HL-60/S4 treated with retinoic acid at 250 ng/mL for 4 days and 3 days (cell line): ENCODE data around the gene DGAT2.

ENCODE experiments used
- in situ Hi-C: fragments of 300-500 bp; cut with MboI; formaldehyde crosslinking; loops from 2 replicates; pipeline ENCODE4 v1.7.0; 2022; ENCODE audit warnings: low sequenced_read_pairs

The DGAT2 gene

DNA sequence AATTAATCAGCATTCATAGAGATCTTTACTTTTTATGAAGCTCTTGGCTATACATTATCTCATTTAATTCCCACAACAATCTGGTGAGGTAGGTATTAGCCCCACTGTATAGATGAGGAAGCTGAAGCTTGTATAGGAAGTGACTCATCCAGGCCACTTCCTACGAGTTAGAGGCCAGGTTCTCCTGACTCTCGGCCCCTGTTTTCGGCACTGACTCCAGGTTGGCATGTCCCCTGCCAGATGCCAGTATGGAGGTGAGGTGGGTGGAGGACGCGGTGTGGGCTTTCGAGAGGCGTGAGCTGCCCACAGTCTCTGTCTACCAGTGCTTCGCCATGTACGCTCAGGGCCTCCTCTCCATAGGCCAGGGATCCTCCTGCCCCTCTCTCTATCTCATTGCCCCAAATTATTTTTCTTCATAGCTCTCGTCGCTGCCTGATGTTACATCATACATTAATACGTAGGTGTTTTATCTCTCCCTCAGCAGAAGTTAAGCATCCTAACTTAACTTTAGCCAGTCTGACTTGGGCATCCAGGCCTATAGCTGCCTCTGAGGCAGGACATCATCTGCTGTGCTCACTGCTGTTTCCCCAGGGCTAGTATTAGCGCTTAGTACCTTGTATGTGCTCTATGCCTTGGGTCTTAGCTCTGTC, 9.0 kb downstream of the DGAT2 start:
- in situ Hi-C loops = no loop called here

DNA sequence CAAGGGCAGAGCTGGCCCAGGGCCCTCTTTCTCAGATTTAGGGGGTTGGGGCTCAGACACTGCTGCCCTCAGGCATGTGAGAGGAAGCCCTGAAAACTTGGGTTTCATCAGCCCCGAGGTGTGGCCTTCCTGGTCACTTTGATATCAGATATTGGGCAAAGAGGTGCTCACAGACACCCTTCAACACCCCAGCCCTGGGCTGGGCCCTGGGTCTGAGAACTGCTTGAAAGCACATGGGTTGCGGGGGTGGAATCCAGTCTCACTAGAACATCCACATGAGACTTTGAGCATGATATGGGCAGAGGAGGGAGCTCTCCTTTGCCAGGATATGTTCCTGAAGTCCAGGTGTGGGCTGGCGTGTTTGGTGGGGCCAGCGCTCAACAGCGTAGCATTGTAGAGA, 10.4 kb downstream of the DGAT2 start:
- in situ Hi-C loops = no loop called here

DNA sequence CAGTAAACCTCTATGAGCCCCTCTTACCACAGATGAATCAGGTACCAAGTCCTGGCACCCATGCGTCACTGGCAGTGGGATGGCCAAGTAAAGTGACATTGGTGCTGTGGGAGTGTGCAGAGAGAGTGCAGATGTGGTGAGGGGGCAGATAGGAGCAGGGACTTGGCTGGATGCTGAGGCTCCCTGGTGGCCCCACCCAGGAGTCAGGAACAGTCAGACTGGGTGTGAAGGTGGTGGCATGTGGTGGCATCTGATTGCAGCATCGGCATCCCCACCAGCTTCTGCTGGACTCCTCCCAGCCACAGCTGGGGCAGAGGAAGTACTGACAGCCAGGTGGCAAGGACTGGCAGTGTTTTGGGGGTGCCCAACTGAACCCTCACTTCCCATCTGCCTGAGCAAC, 11.4 kb downstream of the DGAT2 start:
- in situ Hi-C loops = no loop called here

DNA sequence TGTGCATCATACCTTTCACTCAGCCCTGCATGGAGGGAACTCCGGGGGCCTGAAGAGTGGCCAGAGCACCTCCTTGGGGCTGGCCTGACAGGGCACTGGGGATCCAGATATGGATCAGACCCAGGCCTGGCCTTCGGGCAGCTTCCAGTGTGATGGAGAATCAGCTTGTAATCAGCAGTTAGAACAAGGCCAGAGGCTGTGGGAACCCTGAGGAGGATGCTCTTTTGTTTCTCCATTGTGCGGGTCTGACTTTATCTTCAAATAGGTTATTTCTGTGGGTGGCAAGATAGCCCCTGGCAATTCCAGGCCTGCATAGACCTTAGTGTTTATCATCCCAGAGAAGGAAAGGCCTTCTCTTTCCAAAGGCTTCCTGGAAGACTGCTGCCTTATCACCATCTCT, 12.3 kb downstream of the DGAT2 start:
- in situ Hi-C loops = no loop called here

DNA sequence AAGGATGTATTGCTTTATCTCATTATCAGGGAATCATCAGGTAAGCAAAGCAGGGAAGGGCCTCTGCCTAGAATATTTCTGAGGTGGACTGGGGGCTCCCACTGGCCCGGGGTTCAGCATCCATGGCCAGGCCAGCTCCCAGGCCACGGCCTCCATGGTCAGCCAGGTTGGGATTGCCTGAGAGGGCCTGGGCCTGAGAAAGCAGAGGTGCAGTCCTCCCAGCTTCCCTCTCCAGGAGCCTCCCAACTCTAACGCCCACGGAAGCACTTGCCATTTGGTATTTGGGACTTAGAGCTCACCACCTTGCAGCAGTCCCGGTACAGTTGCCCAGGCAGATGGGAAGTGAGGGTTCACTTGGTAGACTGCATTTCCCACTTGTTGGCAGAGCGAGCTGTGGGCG, 12.7 kb downstream of the DGAT2 start:
- in situ Hi-C loops = no loop called here

DNA sequence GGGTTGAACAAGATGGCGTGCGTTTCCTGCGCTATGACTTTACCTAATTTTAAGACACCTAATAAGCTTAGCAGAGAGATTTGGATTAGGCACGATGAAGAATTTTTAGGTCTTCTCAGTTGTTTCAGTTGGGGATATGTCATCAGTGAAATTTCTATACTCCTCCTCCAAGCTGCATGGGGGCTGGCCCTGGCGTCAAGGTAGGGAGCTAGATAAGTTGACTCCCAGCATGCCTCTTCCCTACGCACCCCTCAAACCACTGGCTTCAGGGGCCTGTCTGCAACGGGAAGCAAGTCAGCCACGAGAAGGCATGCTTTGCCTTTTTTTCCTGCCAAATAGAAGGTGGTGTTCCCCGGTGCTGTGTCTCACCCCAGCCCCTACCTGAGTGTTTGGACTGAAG, 13.3 kb downstream of the DGAT2 start:
- in situ Hi-C loops = no loop called here

DNA sequence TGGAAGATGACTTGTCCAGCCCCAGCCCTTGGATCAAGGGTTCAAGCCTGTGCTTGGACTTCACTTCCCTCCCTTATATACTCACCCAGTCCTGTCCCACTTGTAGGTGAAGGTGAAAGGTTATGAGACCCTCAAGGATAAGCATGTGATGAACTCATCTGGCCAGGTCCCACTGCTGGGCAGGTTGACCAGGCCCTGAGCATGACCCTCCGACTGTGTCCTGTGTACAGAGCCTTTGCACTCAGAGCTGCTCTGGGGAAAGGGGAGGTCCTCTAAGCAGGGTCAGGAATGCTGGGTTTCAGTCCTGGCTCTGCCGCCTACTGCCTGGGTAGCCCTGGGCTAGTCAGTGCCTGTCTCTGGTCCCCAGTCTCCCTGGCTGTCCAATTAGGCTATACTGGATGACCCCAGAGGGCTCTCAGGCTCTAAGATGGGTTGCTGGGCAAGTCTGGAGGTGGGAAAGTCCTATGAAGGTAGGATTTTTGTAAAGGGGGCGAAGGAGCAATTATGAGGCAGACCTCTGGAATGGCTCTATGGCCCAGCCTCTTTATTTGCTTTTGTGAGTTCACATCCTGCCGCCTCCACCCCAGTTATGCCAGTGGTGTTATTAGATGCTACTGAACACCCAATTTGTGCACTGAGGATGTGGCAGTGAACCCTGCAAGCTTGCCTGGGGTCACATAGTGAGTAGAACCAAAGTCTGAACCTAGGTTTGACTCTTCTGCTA, 14.1 kb downstream of the DGAT2 start:
- in situ Hi-C loops = no loop called here

DNA sequence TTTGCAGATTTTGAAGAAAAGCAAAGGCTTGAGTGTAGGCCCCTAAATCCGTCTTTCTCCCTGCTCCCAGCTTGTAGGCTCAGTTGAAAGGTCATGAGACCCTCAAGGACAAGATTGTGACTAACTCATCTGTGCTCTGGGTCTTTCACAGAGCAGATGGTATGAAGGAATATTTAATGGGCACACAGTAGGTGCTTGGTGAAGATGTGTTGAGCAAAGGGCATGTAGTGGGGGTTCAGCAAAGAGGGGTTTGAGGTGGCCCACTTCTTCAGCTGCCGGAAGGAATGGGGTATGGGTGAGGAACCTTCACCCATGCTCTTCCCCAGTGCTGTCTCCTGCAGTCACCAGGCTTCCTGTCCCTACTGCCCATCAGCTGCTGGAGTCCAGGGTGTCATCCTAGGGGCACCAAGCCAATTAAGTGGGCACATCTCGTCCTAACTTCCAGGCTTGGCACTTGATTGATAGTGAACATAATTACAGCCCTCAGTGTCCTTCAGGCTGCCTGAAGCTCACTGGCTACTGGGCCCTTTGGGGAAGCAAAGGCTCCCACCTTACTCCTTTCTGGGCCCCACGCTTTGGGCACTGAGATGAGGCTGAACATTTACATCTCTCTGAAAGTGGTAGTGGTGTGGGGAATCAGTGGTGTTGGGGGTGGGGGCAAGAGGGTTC, 15.0 kb downstream of the DGAT2 start:
- in situ Hi-C loops = no loop called here

DNA sequence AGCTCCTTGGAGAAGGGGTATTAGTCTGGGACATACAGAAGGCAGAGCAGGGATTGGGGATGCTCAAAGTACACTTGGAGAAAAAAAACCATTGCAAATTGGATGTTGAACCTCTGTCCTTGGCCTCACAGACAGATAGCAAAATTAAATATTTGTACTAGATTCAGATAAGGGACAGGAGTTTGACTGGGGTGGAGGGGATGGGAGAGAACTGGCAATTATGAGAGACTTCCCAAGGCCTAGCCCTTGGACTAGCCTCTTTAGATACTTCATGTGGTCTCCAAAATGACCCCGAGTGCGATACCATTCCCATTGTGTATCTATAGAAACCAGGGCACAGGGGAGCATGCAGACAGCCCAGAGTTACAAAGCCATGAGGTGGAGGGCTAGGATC, 15.5 kb downstream of the DGAT2 start:
- in situ Hi-C loops = no loop called here

DNA sequence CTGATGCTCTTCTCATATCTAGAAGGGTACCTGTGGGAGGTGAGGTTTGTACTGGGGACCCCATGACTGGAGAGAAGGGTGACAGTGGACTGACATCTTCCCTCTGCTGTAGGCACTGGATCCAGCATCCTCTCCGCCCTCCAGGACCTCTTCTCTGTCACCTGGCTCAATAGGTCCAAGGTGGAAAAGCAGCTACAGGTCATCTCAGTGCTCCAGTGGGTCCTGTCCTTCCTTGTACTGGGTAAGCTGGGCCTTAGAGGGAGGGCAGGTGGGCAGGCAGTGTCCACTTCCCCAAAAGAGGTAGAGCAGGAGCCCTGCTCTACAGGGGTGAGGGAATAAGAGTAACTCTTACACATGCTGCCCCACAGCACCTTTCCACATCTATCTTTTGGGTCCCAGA, 15.9 kb downstream of the DGAT2 start:
- in situ Hi-C loops = no loop called here

DNA sequence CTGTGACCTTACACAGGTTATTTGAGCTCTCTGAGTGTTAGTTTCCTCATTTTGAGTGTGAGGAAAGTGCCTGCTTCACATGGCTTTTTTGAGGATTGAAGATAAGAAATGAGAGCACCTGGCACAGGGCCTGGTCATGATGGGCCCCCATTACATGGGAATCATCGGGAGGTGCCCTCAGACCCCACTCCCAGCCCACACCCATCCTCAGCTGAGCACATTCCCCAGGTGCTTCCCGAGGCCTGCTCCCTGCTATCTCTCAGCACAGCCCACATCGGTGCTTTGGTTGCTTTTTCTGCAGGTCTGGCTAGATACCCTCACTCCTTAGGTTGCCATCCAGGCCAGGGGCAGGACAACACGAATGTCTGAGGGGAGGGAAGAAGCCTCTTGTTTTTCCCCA, 16.6 kb downstream of the DGAT2 start:
- in situ Hi-C loops = no loop called here

DNA sequence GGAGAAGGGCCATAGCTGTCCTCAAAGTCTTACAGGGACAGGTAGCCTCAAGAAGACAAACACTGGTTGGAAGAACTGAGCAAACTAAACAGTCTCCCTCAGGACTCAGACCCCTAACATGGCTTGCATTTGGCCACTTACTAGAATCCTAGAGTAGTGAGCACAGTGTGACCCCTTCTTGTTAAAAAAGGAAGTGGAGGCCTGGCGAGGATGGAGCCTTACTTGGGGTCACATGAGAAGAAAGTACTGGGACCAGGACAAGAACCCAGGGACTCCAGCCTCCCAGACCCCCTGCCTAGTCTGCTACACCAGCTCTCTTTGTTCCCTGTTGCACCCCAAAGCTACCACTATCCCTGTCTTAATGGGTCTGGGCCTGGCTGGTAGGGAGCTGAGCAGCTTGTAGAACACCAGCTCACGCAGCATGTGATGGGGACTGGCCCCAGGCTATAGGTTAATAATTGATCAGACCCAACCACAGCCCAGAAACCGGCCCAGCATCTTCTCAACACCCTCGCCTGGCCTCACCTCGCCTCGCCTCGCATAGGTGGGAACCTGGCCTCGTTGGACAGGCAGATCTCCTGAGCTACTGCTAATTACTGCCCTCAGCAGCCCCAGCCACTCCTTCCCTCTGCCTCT, 17.6 kb downstream of the DGAT2 start:
- in situ Hi-C loops = no loop called here

DNA sequence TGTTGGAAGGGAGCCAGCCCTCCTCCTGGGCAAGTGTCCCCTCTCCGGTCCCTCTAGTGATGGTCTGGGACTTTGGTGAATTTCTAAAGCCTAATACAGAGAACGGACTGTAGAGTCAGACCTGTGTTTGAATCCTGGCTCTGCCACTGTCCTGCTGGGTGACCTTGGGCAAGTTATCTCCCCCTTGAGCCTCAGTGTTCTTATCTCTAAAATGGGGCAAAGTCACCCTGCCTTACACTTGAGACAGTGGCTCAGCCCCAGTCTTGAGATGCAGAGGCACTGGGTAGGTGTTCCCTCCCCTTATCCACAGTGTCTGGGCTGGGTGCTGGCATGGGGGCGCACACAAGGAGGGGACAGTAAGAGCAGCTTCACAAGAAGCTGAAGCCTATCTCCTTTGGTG, 20.9 kb downstream of the DGAT2 start:
- in situ Hi-C loops = no loop called here

DNA sequence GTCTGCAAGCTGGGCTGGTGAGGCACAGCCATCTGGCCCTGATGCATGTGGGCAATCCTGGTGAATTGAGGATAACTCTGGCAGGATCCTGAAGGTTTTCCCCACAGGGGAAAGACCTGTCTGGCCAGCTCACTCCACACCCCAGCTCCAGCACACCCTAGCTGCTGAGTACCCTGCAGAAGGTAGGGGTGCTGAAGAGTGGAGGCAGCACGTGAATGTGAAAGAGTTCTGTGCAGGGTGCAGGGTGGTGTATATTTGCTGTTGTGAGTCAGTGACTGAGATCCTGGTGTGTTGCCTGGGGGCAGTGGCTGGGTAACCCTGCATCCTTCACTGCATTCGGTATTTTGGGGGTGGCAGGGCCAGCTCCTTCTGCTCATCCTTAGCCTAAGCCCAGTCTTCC, 22.4 kb downstream of the DGAT2 start:
- in situ Hi-C loops = no loop called here

DNA sequence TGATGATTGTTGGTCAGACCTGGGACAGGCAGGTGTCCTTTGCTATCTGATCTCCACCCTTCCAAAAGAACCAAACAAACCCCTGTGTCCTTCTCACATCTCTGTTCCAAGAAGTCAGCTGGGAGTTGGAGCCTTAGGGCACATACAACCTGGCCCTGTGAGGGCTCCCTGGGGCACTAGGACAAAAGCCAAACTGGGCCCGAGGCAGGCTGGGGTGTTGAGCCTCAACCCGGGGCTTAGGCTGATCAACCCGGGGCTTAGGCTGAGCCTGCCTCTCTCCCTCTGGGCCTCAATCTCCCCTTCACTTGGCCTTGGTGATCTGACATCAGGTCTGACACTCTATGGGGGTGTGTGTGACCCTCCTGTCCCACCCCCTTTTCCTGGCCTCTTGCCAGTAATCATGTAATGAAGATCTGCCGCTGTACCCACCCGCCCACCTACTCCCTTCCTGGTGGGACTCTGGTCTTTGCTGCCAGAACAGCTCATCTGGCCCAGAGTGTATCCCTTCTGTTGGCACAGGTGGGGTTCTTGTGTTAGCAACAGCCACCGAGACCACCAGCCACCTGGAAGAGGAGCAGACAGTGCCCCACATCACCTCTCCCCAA, 23.7 kb downstream of the DGAT2 start:
- in situ Hi-C loops = no loop called here

DNA sequence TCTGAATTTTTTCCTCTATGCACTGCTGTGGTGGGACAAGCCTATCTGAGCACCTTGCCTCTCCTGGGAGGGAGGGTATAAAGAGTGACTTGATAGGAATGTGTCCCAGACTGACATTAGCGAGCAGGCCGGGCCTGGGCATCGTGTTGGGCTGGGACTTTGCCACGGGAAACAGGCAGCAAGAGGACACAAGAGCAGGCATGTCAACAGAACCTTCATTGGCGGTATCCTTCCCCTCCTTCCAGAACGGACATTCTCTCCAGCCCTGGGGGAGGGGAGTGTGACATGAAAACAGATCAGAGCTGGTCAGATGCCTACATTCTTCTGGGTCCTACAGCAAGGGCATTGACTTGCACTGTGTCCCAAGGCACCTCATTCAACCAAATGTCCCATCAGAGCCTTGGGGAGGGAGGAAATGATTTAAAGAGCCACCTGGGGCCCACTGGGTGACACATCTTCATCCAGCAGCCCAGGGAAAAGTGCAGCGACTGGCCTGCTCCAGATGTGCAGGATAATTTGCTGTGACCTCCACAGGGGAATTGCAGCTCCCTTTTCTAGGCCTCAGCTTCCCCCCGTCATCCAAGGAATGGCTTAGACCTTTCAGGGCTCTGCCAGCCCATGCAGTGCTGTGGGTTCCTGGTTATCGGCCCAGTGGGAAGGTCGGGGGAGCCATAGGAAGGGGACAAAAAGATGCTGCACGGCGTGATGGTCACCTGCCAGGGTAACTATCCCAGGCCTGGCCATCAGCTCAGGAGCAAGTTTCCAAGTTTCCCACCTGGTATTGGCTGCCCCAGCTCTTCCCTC, 24.6 kb downstream of the DGAT2 start:
- in situ Hi-C loops = no loop called here

DNA sequence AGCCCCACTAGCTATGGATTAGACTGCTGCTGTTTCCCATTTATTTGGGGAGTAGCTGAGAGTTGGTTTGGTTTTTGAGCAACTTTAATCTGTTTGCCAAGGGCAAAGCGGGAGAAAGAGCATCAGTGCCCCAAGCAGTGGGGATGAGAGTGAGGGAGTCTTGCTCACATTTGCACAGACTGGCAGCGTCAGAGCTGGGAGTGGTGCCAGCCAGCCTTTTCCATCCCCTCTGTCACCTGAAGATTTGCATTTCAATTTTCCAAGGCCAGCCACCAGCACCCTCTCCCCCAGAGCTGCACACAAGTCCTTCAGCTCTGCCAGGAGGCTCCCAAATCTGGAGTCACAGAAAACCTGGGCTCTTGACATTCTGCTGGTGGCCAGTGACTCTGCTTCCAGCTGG, 25.4 kb downstream of the DGAT2 start:
- in situ Hi-C loops = no loop called here

DNA sequence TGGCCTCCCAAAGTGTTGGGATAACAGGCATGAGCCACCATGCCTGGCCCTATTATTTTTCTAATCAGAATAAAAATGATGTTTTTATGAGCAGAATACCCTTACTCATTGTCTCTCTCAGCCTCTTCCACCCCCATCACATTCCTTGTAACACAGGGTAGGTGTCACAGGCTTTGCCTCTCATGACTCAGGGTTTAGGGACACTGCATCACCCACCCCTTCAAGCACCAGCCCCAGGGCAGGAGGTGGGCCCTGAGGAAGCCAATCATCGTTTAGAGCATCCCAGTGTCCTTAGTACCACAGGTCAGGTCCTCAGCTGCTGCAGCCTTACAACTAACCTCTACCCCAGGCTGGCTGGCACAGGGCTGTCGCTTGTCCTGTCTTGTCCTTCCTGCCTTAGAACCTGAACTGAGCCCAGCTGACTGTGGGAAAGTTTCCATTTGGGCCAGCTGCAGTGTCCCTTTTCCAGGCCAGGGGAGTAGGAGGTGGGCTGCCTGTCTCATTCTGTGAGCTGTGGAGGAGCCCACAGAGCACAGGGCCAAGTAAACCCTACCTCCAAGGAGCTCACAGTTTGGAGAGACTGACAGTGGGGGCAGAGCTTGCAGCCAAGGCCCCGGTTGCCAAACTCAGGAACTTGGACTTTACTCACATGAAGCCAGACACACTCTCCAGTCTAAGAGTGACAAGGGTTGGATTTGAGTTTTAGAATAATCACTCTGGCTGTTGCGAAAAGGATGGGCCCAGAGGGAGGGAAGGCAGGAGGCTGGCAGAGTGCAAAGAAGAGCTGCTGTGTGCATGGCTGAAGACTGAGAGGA, 26.9 kb downstream of the DGAT2 start:
- in situ Hi-C loops = no loop called here

DNA sequence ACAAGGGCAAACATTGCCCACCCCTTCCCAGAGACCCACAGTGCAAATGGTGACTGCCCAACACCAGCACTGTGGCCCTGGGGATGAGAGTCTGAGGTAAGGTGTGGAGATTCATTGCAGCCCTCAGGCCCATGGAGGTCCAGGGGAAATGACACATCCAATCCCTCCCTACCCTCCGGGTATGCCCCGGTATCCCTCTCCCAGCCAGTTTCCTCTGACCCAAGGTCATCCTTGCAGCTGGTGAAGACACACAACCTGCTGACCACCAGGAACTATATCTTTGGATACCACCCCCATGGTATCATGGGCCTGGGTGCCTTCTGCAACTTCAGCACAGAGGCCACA, 27.5 kb downstream of the DGAT2 start:
- in situ Hi-C loops = no loop called here

DNA sequence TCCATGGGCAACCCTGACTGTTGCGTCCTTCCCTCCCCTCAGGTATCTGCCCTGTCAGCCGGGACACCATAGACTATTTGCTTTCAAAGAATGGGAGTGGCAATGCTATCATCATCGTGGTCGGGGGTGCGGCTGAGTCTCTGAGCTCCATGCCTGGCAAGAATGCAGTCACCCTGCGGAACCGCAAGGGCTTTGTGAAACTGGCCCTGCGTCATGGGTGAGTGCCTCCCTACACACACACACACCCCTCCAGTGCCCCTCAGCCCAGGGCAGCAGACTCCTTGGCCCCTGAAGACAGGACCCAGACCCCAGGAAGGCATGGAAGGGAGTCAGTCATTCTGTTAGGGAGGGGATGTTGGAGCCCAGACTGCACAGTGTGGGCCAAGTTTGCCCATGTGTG, 28.5 kb downstream of the DGAT2 start:
- in situ Hi-C loops = no loop called here
